ENCODE data around the gene FNDC3B. TPM values are rescaled to one million over a fixed set of nuclear protein-coding genes. Genes with fewer than 3 reads are reported as not detected.

The FNDC3B gene
- total and polyA plus RNA-seq, 2 of the 8 experiments (the other 6 are each of a cell fraction or from before 2014, with no cell fraction given) = 14.1 to 44.4 TPM

DNA sequence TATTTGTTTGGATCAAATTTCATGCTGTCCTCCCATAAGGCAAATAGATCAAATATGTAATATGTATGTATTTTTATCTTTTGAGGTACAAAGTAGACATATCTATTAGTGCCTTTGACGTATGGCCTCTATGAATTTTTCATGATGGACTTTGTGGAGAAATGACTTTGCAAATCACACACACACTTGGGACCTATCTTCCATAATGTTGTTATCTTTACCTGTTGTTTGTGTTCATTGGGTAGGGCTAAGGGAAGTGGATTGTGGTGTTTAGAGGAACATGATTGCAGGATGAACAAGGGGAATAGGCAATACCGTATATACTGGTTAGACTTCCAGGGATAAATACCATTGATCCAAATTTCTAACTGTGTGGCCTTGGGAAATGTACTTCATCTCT, 266.6 kb downstream of the FNDC3B start:
- Histone ChIP-seq H3K36me3 (ENCODE audit: control insufficient read depth in 2 of 4, insufficient read depth in 4 of 4, low read length in 3 of 4) (peaks cover 2 to 20% (median 7%) of the 10 kb centered on the region in 4 experiments; a peak in 5 of 8 replicates), H3K56ac (replicated peaks; ENCODE audit: insufficient read length, low read depth, low read length) (no peak overlapping the region), H2BK12ac (ENCODE audit: low read depth, low read length) (no peak overlapping the region), H3K4me2 (ENCODE audit: insufficient read depth in 1 of 2, low read depth in 2 of 2, low read length in 2 of 2) (no peak overlapping the region), H3K23me2 (ENCODE audit: low read depth, low read length) (no peaks in the 10 kb centered on the region), H4K91ac (replicated peaks; ENCODE audit: insufficient read length, low read length) (no peak overlapping the region), H3K79me2 (ENCODE audit: control insufficient read depth in 1 of 2, insufficient read depth in 2 of 2, low read length in 2 of 2) (no peaks in the 10 kb centered on the region), H2BK5ac (ENCODE audit: low read depth, low read length) (no peak overlapping the region), H4K20me1 (replicated peaks in 1 of 2; ENCODE audit: control insufficient read depth in 1 of 2, insufficient read depth in 2 of 2, low read length in 2 of 2) (peaks cover 0 to 2% of the 10 kb centered on the region in 2 experiments), H4K8ac (ENCODE audit: extremely low read depth, insufficient read depth, low read length) (no peak overlapping the region), H4K5ac (ENCODE audit: insufficient read length, low read depth, low read length) (no peak overlapping the region), H3K4ac (replicated peaks; ENCODE audit: insufficient read length, low read depth, low read length) (no peak overlapping the region), H3K9ac (replicated peaks in 1 of 4; ENCODE audit: extremely low read depth in 1 of 4, low read depth in 3 of 4, low read length in 3 of 4) (no peak overlapping the region), H3K27me3 (replicated peaks in 1 of 4; ENCODE audit: control insufficient read depth in 3 of 4, extremely low read depth in 1 of 4, insufficient read depth in 3 of 4, low read length in 3 of 4) (no peaks in the 10 kb centered on the region), H2BK20ac (ENCODE audit: low read length) (no peak overlapping the region), H3K9me3 (ENCODE audit: insufficient read depth in 2 of 2, low read depth in 1 of 2, low read length in 1 of 2) (no peaks in the 10 kb centered on the region), H3K27ac (ENCODE audit: low read depth, low read length) (no peak overlapping the region), H3K4me3 (ENCODE audit: extremely low read depth in 1 of 4, insufficient read depth in 2 of 4, low read depth in 3 of 4, low read length in 4 of 4) (no peak overlapping the region), H3K18ac (ENCODE audit: extremely low read depth, low read length) (no peak overlapping the region), H3K23ac (ENCODE audit: insufficient read length) (no peak overlapping the region), H3K14ac (ENCODE audit: insufficient read length) (no peak overlapping the region), H2BK15ac (ENCODE audit: low read length) (no peak overlapping the region), H2AFZ (ENCODE audit: low read length) (no peak overlapping the region), H3K4me1 (replicated peaks in 1 of 4; ENCODE audit: control insufficient read depth in 3 of 4, insufficient read depth in 4 of 4, low read length in 3 of 4) (peaks cover 0 to 3% (median 0%) of the 10 kb centered on the region in 4 experiments; a peak in 1 of 7 replicates), H3K79me1 (ENCODE audit: low read depth, low read length) (no peaks in the 10 kb centered on the region), H2AK5ac (ENCODE audit: low read depth, low read length) (no peak overlapping the region), H2BK120ac (replicated peaks; ENCODE audit: low read depth, low read length) (no peak overlapping the region)
- 88% methylated on average over 2 of the region's 2 CpGs; no CpG with 5 or more reads in 1 of the 2 experiments for WGBS, 2 experiments (ENCODE audit: extremely low coverage in 1 of 2, insufficient coverage in 1 of 2, insufficient read length in 1 of 2, insufficient replicate concordance in 2 of 2, low coverage in 1 of 2, low lambda C conversion rate in 2 of 2, missing lambda C conversion rate in 1 of 2)
- FAIRE-seq (no peak), DNase-seq (ENCODE audit: low read depth in 1 of 2, low spot score in 2 of 2) (no peak)
- ChIA-PET POLR2A (ENCODE audit: partially characterized antibody) (no interaction called here), CTCF (ENCODE audit: partially characterized antibody) (interaction anchor here (1.0 kb wide), 1 partner anchor 155 kb away, joined by 3 read pairs; no protein-coding TSS in a partner anchor)
- TF ChIP-seq SP1 (IDR thresholded peaks at IDR 0.05; ENCODE audit: low read depth, low read length) = no peak
